HG03280 (cell line): ENCODE data around the gene TPCN2.

ENCODE experiments used
- ATAC-seq: cut with Tn5 transposase; IDR thresholded peaks from one replicate; pipeline ENCODE4 v1.9.1; 2021; ENCODE audit warnings: mild to moderate bottlenecking, moderate library complexity; ENCODE audit not compliant: unreplicated experiment

The TPCN2 gene

GRCh38 chr11:69091638-69092165, 43.0 kb downstream of the TPCN2 start:
- no peak for ATAC-seq

DNA sequence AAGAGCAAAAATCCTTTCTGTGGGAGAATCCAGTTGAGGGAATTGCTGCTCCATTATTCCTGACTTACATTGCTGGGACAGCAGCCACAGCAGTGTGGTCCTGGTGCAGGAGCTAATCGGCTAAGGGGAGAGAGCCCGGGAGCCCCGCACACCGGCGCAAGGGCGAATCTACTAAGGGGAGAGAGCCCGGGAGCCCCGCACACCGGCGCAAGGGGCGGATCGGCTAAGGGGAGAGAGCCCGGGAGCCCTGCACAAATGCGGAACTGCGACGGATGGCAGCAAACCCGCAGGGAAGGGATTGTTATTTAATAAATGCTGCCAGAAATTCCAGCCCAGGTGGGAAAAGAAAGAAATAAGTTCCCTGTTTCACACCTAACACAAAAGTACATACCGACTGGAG, 43.5 kb downstream of the TPCN2 start:
- ATAC-seq = no peak

GRCh38 chr11:69093106-69093505, 44.4 kb downstream of the TPCN2 start:
- ATAC-seq = no peak

GRCh38 chr11:69094111-69094914, 45.6 kb downstream of the TPCN2 start:
- ATAC-seq = no peak

- no peak for ATAC-seq
These were observed 46.2 kb downstream of the TPCN2 start for GRCh38 chr11:69094915-69095290.

- no peak for ATAC-seq
These were observed 46.6 kb downstream of the TPCN2 start for GRCh38 chr11:69095300-69095699.

GRCh38 chr11:69096473-69096872, 47.7 kb downstream of the TPCN2 start:
- no peak for ATAC-seq

DNA sequence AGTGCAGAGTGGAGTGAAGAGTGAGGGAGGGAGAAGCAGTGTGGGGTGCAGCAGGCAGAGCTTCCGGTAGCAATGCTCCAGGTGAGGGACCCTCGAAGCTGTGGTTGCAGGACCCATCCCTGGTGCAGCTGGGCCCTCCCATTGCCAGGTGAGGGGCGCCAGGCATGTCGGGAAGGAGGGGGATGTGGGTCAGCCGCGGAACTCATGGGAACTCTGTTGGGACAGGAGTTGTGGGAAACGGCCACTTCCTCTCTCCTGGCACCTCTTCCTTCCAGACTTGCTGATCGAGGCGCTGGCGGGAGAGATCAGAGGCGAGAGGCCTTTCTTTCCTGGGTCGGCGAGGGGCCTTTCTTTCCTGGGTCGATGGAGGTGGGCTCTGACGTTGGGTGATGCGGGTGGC, 48.5 kb downstream of the TPCN2 start:
- ATAC-seq = no peak

DNA sequence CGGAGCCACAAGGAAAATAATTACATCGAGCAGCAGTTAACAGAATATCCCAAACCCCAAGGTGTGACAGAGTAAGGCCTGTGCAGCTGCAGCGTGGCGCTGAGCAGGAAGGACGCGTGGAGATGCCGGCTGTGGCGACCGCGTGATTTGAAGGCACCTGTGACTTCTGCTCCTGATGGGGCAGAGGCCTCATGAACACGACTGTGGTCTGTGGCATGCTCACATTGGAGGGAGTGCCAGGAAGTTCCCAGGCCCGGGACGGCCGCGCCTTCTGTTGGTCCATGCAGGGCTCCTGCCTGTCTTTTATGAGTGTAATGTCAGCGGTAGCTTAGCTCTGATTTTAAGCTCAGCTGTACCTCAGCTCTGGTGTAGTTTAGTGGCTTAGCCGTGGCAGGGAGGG, 50.4 kb downstream of the TPCN2 start:
- no peak for ATAC-seq

GRCh38 chr11:69100454-69101114, 51.9 kb downstream of the TPCN2 start:
- no peak for ATAC-seq

DNA sequence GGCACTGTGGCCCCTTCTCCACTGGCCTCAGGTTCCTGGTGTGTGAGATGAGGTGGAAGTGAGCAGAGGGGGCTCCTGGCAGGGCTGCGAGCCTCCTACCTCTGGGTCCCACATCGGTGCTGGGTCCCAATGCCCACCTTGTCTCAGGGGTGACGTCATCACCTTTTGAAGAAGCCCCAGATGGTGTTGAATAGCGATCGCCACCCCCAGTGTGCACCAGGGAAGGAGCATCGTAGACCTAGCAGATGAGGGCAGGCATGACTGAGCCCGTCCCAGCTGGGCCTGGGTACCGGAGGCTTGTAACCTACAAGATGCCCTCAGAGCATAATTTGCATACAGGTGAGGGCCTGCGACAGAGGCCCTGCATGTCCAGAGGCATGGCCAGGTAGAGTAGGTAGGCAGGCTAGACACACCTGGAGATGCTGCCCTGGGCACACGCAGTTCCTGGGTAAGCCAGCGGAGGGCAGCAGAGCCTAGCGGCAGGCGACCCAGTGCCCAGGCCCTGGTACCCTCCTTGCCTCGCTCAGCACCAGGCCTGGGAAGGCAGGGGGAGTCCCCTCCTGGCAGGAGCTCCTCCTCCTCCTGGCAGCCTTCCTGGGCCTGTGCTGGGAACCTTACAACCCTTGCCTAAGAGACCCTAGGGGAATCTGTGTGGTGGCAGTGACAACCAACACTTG, 52.5 kb downstream of the TPCN2 start:
- ATAC-seq = no peak

DNA sequence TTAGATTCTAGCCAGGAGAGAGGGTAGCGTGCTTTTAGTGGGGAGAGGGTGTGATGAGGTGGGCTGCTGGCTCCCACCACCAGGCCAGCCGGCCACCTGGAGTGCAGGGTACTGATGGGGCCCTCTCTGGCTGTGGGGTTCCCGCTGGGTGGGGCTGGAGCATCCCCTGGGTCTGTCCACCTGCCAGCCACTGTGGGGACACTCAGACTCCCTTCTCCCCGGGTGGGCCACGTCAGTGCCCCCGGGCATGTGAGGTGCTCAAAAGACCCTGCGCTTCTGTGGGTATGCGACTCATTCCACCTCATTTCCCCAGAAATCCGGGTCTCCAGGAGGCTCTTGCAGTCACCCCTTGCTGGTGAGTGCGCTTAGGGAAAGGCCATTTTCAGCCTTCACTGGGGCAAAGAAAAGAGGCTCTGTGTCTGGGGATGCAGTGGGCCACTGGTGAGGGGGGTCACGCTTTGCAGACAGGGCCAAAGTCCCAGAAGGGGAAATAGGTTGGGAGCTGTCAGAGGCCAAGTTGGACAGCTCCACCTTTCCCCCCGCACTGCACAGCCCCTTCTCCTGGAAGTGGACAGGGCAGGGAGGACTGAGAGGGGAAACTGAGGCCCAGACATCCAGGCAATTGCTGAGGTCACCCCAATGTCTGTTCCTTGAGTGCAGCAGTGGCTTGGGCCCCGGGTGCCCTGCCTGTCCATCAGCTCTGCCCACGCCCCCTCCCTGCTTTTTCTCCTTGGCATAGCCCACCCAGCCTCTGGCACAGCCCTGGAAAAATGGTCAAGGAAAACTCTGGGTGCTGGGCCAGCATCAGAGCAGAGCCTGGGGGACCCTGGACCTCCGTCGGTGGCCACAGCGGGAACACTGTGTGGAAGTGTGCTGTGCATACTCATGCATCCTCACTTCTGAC, 53.3 kb downstream of the TPCN2 start:
- ATAC-seq = no peak

DNA sequence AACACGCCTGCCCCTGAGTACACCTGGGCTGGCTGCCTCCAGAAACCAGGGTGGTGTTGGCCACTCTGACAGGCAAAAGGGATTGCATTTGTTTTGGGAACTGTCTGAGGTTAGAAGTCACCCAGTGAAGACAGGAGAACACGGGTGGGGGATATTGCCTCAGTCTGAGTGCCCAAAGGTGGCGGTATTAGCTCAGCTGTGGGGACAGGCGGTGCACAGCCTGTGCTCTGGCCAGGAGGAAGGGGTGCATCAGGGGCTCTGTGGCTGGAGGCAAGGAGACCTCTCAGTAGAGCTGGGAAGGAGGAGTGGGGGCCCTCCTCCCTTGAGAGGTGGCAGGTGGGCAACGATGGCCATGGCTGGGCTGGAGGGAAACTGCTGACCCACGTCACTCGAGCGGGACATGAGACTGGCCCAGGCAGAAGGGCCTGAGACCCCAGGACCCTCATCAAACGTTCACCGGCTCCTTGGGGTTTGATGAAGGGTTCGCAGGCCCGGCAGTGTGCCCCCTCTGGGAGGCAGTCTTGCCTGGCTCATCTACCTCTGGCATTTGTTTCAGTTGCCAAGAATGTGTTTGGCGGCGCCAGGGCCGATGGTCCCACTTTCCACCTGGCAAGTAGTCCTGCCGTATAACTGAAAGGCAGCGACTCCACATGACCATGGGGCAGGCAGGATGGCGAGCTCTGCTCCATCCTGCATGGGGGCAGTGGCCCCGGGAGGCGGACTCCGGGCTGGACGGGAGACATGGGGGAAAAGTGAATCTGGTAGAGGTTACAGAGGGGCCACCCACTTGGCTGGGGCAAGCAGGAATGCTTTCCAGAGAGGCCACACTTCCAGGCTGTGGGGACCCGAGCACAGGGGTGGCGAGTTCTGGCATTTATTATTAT, 54.2 kb downstream of the TPCN2 start:
- no peak for ATAC-seq

- ATAC-seq = no peak
These were observed 55.6 kb downstream of the TPCN2 start for GRCh38 chr11:69104212-69104855.

- ATAC-seq = no peak
These were observed 56.2 kb downstream of the TPCN2 start for GRCh38 chr11:69104856-69105395.

GRCh38 chr11:69105461-69106030, 56.8 kb downstream of the TPCN2 start:
- ATAC-seq = no peak

DNA sequence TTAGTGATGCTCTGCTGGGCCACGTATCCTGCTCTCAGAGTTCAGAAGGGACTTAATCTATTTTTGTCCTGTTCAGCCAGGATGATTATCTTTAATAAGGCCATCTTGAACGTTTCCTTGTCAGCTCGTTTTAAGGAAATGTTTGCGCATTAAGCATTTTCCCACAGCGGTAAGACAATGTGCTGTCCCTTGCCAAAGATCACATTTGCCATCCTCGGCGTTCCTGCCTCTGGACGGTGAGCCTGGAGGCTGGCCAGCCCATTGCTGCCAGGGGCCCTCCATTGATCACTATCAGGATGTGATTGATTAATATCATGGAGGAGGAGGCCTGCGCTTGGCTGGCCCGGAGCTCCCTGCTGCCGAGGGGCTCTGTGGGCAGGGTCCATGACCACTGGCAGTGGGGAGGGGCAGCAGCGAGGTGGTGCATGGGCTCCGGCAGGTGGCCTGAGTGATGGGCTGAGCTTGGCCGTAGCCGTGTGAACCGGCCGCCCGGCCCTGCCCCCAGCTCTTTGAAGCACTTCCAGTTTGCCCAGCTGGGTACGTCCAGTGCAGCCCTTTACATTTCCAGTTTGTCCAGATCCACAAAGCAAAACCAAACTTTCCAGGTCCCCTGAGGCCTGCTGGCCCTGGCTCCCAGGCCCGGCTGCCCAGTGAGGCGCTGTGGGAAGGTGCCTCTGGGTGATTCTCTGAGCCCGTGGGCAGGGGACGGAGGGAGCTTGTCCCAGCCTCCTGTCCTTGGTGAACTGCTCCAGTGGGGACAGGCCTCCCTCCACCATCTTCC, 57.5 kb downstream of the TPCN2 start:
- ATAC-seq = no peak

DNA sequence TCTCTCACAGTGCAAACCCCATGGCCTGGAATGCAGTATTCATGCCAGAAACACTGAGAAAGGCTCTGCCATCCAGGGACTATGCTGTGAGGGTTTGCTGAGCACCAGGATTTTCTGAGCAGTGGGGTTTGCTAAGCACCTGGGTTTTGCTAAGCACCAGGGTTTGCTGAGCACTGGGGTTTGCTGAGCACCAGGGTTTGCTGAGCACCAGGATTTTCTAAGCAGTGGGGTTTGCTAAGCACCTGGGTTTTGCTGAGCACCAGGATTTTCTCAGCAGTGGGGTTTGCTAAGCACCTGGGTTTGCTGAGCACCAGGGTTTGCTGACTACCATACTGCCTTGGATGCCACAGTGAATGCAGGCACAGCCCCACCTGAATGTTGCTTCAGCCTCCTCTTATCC, 58.7 kb downstream of the TPCN2 start:
- ATAC-seq = no peak
